ENCODE results near the gene LMCD1. TPM values are rescaled to one million over a fixed set of nuclear protein-coding genes. Genes with fewer than 3 reads are reported as not detected.

The LMCD1 gene
- total RNA-seq, 4 donors from 2014 or later = 43.2 to 576 (median 131) TPM

- Histone ChIP-seq H3K27me3 (no peaks in the 10 kb centered on the region), H3K9me3 (no peaks in the 10 kb centered on the region), H3K27ac (replicated peaks in 1 of 4) (no peak overlapping the region), H3K4me3 (no peak overlapping the region), H3K4me1 (peaks cover 0 to 14% (median 2%) of the 10 kb centered on the region in 4 donors), H3K36me3 (no peaks in the 10 kb centered on the region)
- intact Hi-C loops (cut with DNase I) = no loop called here
- DNase-seq (ENCODE audit: extremely low spot score) = no peak
- WGBS = 71% methylated on average over 3 of the region's 3 CpGs
- TF ChIP-seq POLR2A (IDR thresholded peaks at IDR 0.05; ENCODE audit: low read depth) = no peak
- TF ChIP-seq POLR2AphosphoS5 (IDR thresholded peaks at IDR 0.05) = no peak
- no peak for TF ChIP-seq CTCF (IDR thresholded peaks at IDR 0.05)
- TF ChIP-seq EP300 (IDR thresholded peaks at IDR 0.05) = no peak
Observed at GRCh38 chr3:8460815-8461456, 40.7 kb upstream of the LMCD1 start.

DNA sequence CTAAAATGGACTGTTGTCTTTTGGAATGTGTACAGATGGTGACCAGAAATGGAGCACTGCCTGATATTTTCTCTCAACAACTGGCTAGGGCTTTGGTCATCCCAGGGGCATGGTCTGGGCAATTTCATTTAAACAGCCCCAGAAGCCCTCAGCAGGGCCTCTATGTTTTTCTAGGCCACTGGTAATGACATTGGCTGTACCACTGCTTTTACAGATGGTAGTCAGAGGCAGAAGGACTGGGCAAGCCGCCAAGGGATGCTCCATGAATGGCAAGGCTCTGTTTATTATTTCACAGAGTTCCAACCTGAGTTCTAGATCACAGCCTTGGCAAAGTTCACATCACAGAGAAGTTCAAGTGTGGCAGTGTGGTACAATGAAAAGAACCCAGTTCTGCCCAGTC, 37.0 kb upstream of the LMCD1 start:
- H3K36me3 ChIP-seq = no peaks in the 10 kb centered on the region
- H3K27ac ChIP-seq (replicated peaks in 1 of 4) = no peak overlapping the region
- 100% methylated on average over 1 of the region's 1 CpG for WGBS
- H3K4me1 ChIP-seq = peaks cover 0 to 13% (median 2%) of the 10 kb centered on the region in 4 donors
- intact Hi-C loops (cut with DNase I) = no loop called here
- no peaks in the 10 kb centered on the region for H3K9me3 ChIP-seq
- H3K27me3 ChIP-seq = no peaks in the 10 kb centered on the region
- TF ChIP-seq EP300 (IDR thresholded peaks at IDR 0.05) (no peak), POLR2AphosphoS5 (IDR thresholded peaks at IDR 0.05) (no peak)
- no peak for DNase-seq (ENCODE audit: extremely low spot score)
- no peak overlapping the region for H3K4me3 ChIP-seq

GRCh38 chr3:8466526-8466925, 35.1 kb upstream of the LMCD1 start:
- Histone ChIP-seq H3K27me3 (no peaks in the 10 kb centered on the region), H3K36me3 (no peaks in the 10 kb centered on the region), H3K4me1 (peaks cover 0 to 5% (median 2%) of the 10 kb centered on the region in 4 donors), H3K4me3 (no peak overlapping the region), H3K9me3 (no peaks in the 10 kb centered on the region), H3K27ac (replicated peaks in 1 of 4) (no peak overlapping the region)
- no peak for DNase-seq (ENCODE audit: extremely low spot score)
- WGBS = 63% methylated on average over 1 of the region's 1 CpG
- intact Hi-C loops (cut with DNase I) = no loop called here
- no peak for TF ChIP-seq EP300 (IDR thresholded peaks at IDR 0.05)
- no peak for TF ChIP-seq POLR2A (IDR thresholded peaks at IDR 0.05; ENCODE audit: low read depth)
- no peak for TF ChIP-seq POLR2AphosphoS5 (IDR thresholded peaks at IDR 0.05)
- no peak for TF ChIP-seq CTCF (IDR thresholded peaks at IDR 0.05)

DNA sequence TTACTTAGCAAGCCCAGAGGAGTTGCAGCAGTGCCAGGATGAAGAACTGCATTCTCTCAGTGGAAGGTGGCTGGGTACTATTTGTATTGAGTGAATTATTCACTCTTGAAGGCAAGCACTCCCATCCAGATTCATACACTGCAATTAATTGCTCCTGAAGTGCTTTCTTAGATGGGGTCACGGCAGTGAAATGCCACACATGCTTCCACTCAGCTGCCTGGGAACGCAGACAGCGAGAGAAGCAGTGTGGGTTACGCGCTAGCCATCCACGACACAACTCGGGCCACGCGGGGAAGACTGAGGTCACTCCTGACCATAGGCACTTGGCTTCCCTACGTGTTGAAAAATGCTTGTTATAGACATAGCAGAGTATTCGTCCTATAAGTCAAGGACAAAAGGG, 30.8 kb upstream of the LMCD1 start:
- WGBS = 76% methylated on average over 11 of the region's 11 CpGs
- Histone ChIP-seq H3K27me3 (no peaks in the 10 kb centered on the region), H3K9me3 (no peaks in the 10 kb centered on the region), H3K36me3 (no peaks in the 10 kb centered on the region), H3K4me1 (no peaks in the 10 kb centered on the region), H3K4me3 (no peak overlapping the region), H3K27ac (replicated peaks in 1 of 4) (no peak overlapping the region)
- intact Hi-C loops (cut with DNase I) = no loop called here
- TF ChIP-seq POLR2A (IDR thresholded peaks at IDR 0.05; ENCODE audit: low read depth) (no peak), POLR2AphosphoS5 (IDR thresholded peaks at IDR 0.05) (no peak), EP300 (IDR thresholded peaks at IDR 0.05) (no peak), CTCF (IDR thresholded peaks at IDR 0.05) (no peak)
- no peak for DNase-seq (ENCODE audit: extremely low spot score)

DNA sequence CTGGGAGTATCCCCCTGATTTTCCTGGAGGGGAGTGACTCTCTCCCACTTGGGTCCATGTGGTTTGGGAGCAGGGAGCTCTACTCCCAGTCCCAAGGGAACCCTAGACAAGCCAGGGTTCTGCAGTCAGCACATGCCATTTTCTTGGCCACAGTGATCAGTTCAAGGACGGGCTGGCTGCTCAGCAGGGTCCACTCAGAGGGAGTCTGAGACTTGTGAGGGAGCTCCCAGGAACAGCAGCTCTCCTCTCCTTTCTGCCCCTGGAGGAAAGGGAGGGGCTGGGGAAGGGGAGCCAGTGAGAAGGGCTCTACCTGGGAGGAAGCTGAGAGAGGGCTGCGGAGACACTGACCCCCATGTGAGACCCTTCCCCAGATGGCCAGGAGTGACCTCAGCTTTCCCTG, 29.1 kb upstream of the LMCD1 start:
- H3K9me3 ChIP-seq = no peaks in the 10 kb centered on the region
- H3K27ac ChIP-seq (replicated peaks in 1 of 4) = no peak overlapping the region
- DNase-seq (ENCODE audit: extremely low spot score) = no peak
- WGBS = 83% methylated on average over 2 of the region's 2 CpGs
- H3K4me1 ChIP-seq = no peaks in the 10 kb centered on the region
- TF ChIP-seq POLR2AphosphoS5 (IDR thresholded peaks at IDR 0.05) (no peak), EP300 (IDR thresholded peaks at IDR 0.05) (no peak), CTCF (IDR thresholded peaks at IDR 0.05) (no peak), POLR2A (IDR thresholded peaks at IDR 0.05; ENCODE audit: low read depth) (no peak)
- no peaks in the 10 kb centered on the region for H3K36me3 ChIP-seq
- H3K27me3 ChIP-seq = no peaks in the 10 kb centered on the region
- intact Hi-C loops (cut with DNase I) = no loop called here
- H3K4me3 ChIP-seq = no peak overlapping the region
